ENCODE results near the gene CALHM1. TPM values are rescaled to one million over a fixed set of nuclear protein-coding genes. Genes with fewer than 3 reads are reported as not detected.
A peak's percentile ranks its signal among the peaks of the same experiment; 100 is the strongest.
"Not testable (repeated sequence)": the region's sequence is repeated elsewhere in the genome, so short reads cannot be mapped to it uniquely, and the experiment has no call there.

The CALHM1 gene
- total RNA-seq, 1 donor from 2014 or later = not detected

GRCh38 chr10:103423748-103424147 lies 35.0 kb downstream of the CALHM1 start:
- H3K4me1 Mint-ChIP-seq (ENCODE audit: low read depth, unreplicated experiment) = peaks cover 4% of the 10 kb centered on the region
- H3K27ac Mint-ChIP-seq (ENCODE audit: unreplicated experiment) = no peak overlapping the region
- no peak for TF ChIP-seq CTCF (IDR thresholded peaks at IDR 0.05; ENCODE audit: partially characterized antibody, unreplicated experiment)
- peaks cover 14% of the 10 kb centered on the region for H3K36me3 Mint-ChIP-seq (ENCODE audit: unreplicated experiment)
- no peak overlapping the region for H3K4me3 Mint-ChIP-seq (ENCODE audit: unreplicated experiment)
- H3K27me3 Mint-ChIP-seq (ENCODE audit: unreplicated experiment) = peaks cover 2% of the 10 kb centered on the region
- H3K9me3 Mint-ChIP-seq (ENCODE audit: unreplicated experiment) = no peaks in the 10 kb centered on the region
- no peak for DNase-seq

GRCh38 chr10:103419101-103419500 lies 39.6 kb downstream of the CALHM1 start:
- Mint-ChIP-seq H3K9me3 (ENCODE audit: unreplicated experiment) (peaks cover 2% of the 10 kb centered on the region), H3K36me3 (ENCODE audit: unreplicated experiment) (peaks cover 9% of the 10 kb centered on the region), H3K4me1 (ENCODE audit: low read depth, unreplicated experiment) (no peaks in the 10 kb centered on the region), H3K27ac (ENCODE audit: unreplicated experiment) (no peak overlapping the region), H3K4me3 (ENCODE audit: unreplicated experiment) (no peak overlapping the region), H3K27me3 (ENCODE audit: unreplicated experiment) (peaks cover 2% of the 10 kb centered on the region)
- DNase-seq = no peak
- TF ChIP-seq CTCF (IDR thresholded peaks at IDR 0.05; ENCODE audit: partially characterized antibody, unreplicated experiment) = no peak

GRCh38 chr10:103417601-103418000 lies 41.1 kb downstream of the CALHM1 start:
- Mint-ChIP-seq H3K4me3 (ENCODE audit: unreplicated experiment) (no peak overlapping the region), H3K27me3 (ENCODE audit: unreplicated experiment) (peaks cover 2% of the 10 kb centered on the region), H3K27ac (ENCODE audit: unreplicated experiment) (no peak overlapping the region), H3K4me1 (ENCODE audit: low read depth, unreplicated experiment) (no peaks in the 10 kb centered on the region), H3K9me3 (ENCODE audit: unreplicated experiment) (peaks cover 2% of the 10 kb centered on the region), H3K36me3 (ENCODE audit: unreplicated experiment) (peaks cover 5% of the 10 kb centered on the region)
- TF ChIP-seq CTCF (IDR thresholded peaks at IDR 0.05; ENCODE audit: partially characterized antibody, unreplicated experiment) = no peak
- no peak for DNase-seq

- not testable (repeated sequence) for DNase-seq; H3K27me3 Mint-ChIP-seq (ENCODE audit: unreplicated experiment); H3K27ac Mint-ChIP-seq (ENCODE audit: unreplicated experiment); H3K36me3 Mint-ChIP-seq (ENCODE audit: unreplicated experiment); H3K9me3 Mint-ChIP-seq (ENCODE audit: unreplicated experiment); H3K4me1 Mint-ChIP-seq (ENCODE audit: low read depth, unreplicated experiment); H3K4me3 Mint-ChIP-seq (ENCODE audit: unreplicated experiment)
- TF ChIP-seq CTCF (IDR thresholded peaks at IDR 0.05; ENCODE audit: partially characterized antibody, unreplicated experiment) = peak; percentile 42
Observed at GRCh38 chr10:103417148-103417469, 41.6 kb downstream of the CALHM1 start.

GRCh38 chr10:103416436-103417147 lies 42.1 kb downstream of the CALHM1 start:
- no peak overlapping the region for H3K4me3 Mint-ChIP-seq (ENCODE audit: unreplicated experiment)
- H3K36me3 Mint-ChIP-seq (ENCODE audit: unreplicated experiment) = peaks cover 5% of the 10 kb centered on the region
- DNase-seq = peak; percentile 58
- H3K9me3 Mint-ChIP-seq (ENCODE audit: unreplicated experiment) = peaks cover 2% of the 10 kb centered on the region
- peaks cover 2% of the 10 kb centered on the region for H3K27me3 Mint-ChIP-seq (ENCODE audit: unreplicated experiment)
- H3K27ac Mint-ChIP-seq (ENCODE audit: unreplicated experiment) = no peak overlapping the region
- peak; percentile 65 for TF ChIP-seq CTCF (IDR thresholded peaks at IDR 0.05; ENCODE audit: partially characterized antibody, unreplicated experiment)
- no peaks in the 10 kb centered on the region for H3K4me1 Mint-ChIP-seq (ENCODE audit: low read depth, unreplicated experiment)
